GM18498 (cell line): ENCODE results near the gene FRK.

Experiments
- ATAC-seq: cut with Tn5 transposase; IDR thresholded peaks from one replicate; pipeline ENCODE4 v1.9.1; 2021; ENCODE audit warnings: mild to moderate bottlenecking, moderate library complexity; ENCODE audit not compliant: unreplicated experiment

FRK gene

GRCh38 chr6:116036885-116037284 is 23.8 kb downstream of the FRK start:
- ATAC-seq = no peak

- ATAC-seq = no peak
These were observed 24.5 kb downstream of the FRK start for GRCh38 chr6:116036075-116036773.

GRCh38 chr6:116035616-116036015 is 25.1 kb downstream of the FRK start:
- ATAC-seq = no peak

GRCh38 chr6:116034327-116034726 is 26.4 kb downstream of the FRK start:
- no peak for ATAC-seq

GRCh38 chr6:116033687-116034303 is 26.9 kb downstream of the FRK start:
- ATAC-seq = no peak

- ATAC-seq = no peak
These were observed 29.9 kb downstream of the FRK start for GRCh38 chr6:116030770-116031169.

- ATAC-seq = peak; percentile 74
These were observed 31.2 kb downstream of the FRK start for GRCh38 chr6:116029535-116029934.

GRCh38 chr6:116028233-116028632 is 32.5 kb downstream of the FRK start:
- no peak for ATAC-seq

- peak; percentile 62 for ATAC-seq
These were observed 32.9 kb downstream of the FRK start for GRCh38 chr6:116027801-116028200.

GRCh38 chr6:116025405-116025804 is 35.3 kb downstream of the FRK start:
- no peak for ATAC-seq

- ATAC-seq = no peak
These were observed 37.7 kb downstream of the FRK start for GRCh38 chr6:116022841-116023445.

GRCh38 chr6:116020738-116021137 is 40.0 kb downstream of the FRK start:
- ATAC-seq = no peak

GRCh38 chr6:116019428-116019827 is 41.3 kb downstream of the FRK start:
- ATAC-seq = peak; percentile 80

GRCh38 chr6:116018976-116019375 is 41.7 kb downstream of the FRK start:
- ATAC-seq = no peak

GRCh38 chr6:116017546-116018295 is 43.0 kb downstream of the FRK start:
- ATAC-seq = peak; percentile 10

GRCh38 chr6:116016846-116017545 is 43.7 kb downstream of the FRK start:
- peak; percentile 37 for ATAC-seq

- no peak for ATAC-seq
These were observed 44.7 kb downstream of the FRK start for GRCh38 chr6:116015983-116016382.

- no peak for ATAC-seq
These were observed 45.1 kb downstream of the FRK start for GRCh38 chr6:116015561-116015960.

- no peak for ATAC-seq
These were observed 47.7 kb downstream of the FRK start for GRCh38 chr6:116012951-116013350.

- no peak for ATAC-seq
These were observed 48.2 kb downstream of the FRK start for GRCh38 chr6:116012471-116012949.

GRCh38 chr6:116011520-116011919 is 49.2 kb downstream of the FRK start:
- ATAC-seq = peak; percentile 51
